ENCODE results near the gene ASS1.
"Not testable (repeated sequence)": the region's sequence is repeated elsewhere in the genome, so short reads cannot be mapped to it uniquely, and the experiment has no call there.

The ASS1 gene

DNA sequence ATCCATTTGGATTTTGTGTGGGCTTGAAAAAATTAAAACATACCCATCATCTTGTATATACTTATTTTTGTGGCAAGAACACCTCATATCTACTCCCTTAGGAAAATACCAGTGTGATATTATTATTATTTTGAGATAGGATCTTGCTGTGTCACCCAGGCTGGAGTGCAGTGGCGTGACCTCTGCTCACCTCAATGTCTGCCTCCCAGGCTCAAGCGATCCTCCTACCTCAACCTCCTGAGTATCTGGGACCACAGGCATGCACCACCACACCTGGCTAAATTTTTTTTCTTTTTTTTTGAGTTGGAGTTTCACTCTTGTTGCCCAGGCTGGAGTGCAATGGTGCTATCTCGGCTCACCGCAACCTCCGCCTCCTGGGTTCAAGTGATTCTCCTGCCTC, 10.1 kb upstream of the ASS1 start:
- not testable (repeated sequence) for H3K79me1 ChIP-seq (replicated peaks; ENCODE audit: low read length, poor library complexity, severe bottlenecking); H2BK5ac ChIP-seq (ENCODE audit: low read depth, low read length, poor library complexity, severe bottlenecking); H2BK120ac ChIP-seq (ENCODE audit: low read depth, low read length); H3K4ac ChIP-seq (ENCODE audit: low read depth in 1 of 2, low read length in 2 of 2); H3K4me3 ChIP-seq (ENCODE audit: insufficient read depth in 1 of 2, low read depth in 1 of 2, low read length in 2 of 2); H2AK5ac ChIP-seq (ENCODE audit: low read length, severe bottlenecking); H2AFZ ChIP-seq (ENCODE audit: low read depth, low read length); H3K23ac ChIP-seq (ENCODE audit: low read length in 2 of 2); H3K9ac ChIP-seq (ENCODE audit: low read length); H3K14ac ChIP-seq (ENCODE audit: low read length in 2 of 2); H3K18ac ChIP-seq (ENCODE audit: low read depth in 1 of 2, low read length in 2 of 2); H2BK12ac ChIP-seq (ENCODE audit: low read length in 2 of 2); H3K36me3 ChIP-seq (ENCODE audit: control insufficient read depth in 1 of 2, insufficient read depth in 2 of 2, low read depth in 1 of 2, low read length in 2 of 2); H3K4me2 ChIP-seq (ENCODE audit: low read length, poor library complexity, severe bottlenecking); H3K27ac ChIP-seq (ENCODE audit: low read length, poor library complexity, severe bottlenecking); H4K91ac ChIP-seq (ENCODE audit: low read length); DNase-seq; H4K8ac ChIP-seq (ENCODE audit: low read length); H2BK15ac ChIP-seq (ENCODE audit: low read depth, poor library complexity, severe bottlenecking); H3K9me3 ChIP-seq (ENCODE audit: control insufficient read depth, low read length)
- Histone ChIP-seq H3K4me1 (ENCODE audit: control insufficient read depth, insufficient read depth, low read depth, low read length) (peaks cover 16% of the 10 kb centered on the region), H3K27me3 (ENCODE audit: control insufficient read depth in 1 of 2, insufficient read depth in 1 of 2, low read length in 2 of 2) (peaks cover 0 to 26% of the 10 kb centered on the region in 2 experiments)
- WGBS = 90% methylated on average over 2 of the region's 5 CpGs

DNA sequence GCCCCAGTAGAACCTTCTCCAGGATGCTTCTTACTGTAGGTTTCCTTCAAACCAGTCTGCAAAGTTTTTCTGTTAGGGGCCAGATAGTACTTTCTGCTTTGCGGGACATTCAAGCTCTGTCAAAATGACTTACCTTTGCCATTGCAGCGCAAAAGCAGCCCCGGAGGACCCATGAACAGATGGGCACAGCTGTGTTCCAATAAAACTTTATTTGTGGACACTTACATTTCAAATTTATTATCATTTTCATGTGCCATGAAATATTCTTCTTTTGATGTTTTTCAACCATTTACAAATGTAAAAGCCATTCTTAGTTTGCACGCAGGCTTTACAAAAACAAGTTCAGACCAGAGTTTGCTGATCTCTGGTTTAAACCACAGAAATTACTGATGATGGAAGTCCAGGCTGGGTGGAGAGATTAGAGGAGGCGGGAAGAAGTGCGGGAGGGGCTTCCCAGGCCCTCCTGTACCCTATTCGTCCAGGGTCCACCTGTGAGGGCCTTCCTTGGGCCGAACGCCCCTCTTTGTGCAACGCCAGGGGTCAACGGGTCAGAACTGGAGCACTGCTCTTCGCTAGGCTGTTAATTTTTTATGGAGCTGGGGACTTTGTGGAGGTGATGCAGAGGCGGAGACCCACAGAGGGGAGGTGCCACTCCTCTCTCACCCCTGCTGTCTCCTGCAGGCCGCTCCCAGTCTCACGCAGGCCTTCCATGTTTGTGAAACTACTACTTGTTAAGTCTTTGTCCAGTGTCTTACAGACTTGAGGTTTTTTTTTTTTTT, 7.6 kb upstream of the ASS1 start:
- Histone ChIP-seq H3K23ac (ENCODE audit: low read length in 2 of 2) (no peak overlapping the region), H3K4ac (ENCODE audit: low read depth in 1 of 2, low read length in 2 of 2) (no peak overlapping the region), H3K18ac (ENCODE audit: low read depth in 1 of 2, low read length in 2 of 2) (no peak overlapping the region), H3K9ac (ENCODE audit: low read length) (no peak overlapping the region), H3K9me3 (ENCODE audit: control insufficient read depth, low read length) (peaks cover 10% of the 10 kb centered on the region), H2AK5ac (ENCODE audit: low read length, severe bottlenecking) (no peak overlapping the region), H3K4me3 (ENCODE audit: insufficient read depth in 1 of 2, low read depth in 1 of 2, low read length in 2 of 2) (no peak overlapping the region), H2AFZ (ENCODE audit: low read depth, low read length) (no peak overlapping the region), H4K8ac (ENCODE audit: low read length) (no peak overlapping the region), H3K27ac (ENCODE audit: low read length, poor library complexity, severe bottlenecking) (no peak overlapping the region), H2BK15ac (ENCODE audit: low read depth, poor library complexity, severe bottlenecking) (no peak overlapping the region), H2BK12ac (ENCODE audit: low read length in 2 of 2) (no peak overlapping the region), H3K14ac (ENCODE audit: low read length in 2 of 2) (no peak overlapping the region), H3K27me3 (ENCODE audit: control insufficient read depth in 1 of 2, insufficient read depth in 1 of 2, low read length in 2 of 2) (peaks cover 0 to 22% of the 10 kb centered on the region in 2 experiments), H4K91ac (ENCODE audit: low read length) (no peak overlapping the region), H3K79me1 (replicated peaks; ENCODE audit: low read length, poor library complexity, severe bottlenecking) (no peaks in the 10 kb centered on the region), H2BK5ac (ENCODE audit: low read depth, low read length, poor library complexity, severe bottlenecking) (no peak overlapping the region), H3K36me3 (ENCODE audit: control insufficient read depth in 1 of 2, insufficient read depth in 2 of 2, low read depth in 1 of 2, low read length in 2 of 2) (peaks cover 0 to 4% of the 10 kb centered on the region in 2 experiments), H2BK120ac (ENCODE audit: low read depth, low read length) (no peak overlapping the region), H3K4me1 (ENCODE audit: control insufficient read depth, insufficient read depth, low read depth, low read length) (peaks cover 16% of the 10 kb centered on the region), H3K4me2 (ENCODE audit: low read length, poor library complexity, severe bottlenecking) (no peak overlapping the region)
- no peak for DNase-seq
- WGBS = 76% methylated on average over 13 of the region's 15 CpGs

DNA sequence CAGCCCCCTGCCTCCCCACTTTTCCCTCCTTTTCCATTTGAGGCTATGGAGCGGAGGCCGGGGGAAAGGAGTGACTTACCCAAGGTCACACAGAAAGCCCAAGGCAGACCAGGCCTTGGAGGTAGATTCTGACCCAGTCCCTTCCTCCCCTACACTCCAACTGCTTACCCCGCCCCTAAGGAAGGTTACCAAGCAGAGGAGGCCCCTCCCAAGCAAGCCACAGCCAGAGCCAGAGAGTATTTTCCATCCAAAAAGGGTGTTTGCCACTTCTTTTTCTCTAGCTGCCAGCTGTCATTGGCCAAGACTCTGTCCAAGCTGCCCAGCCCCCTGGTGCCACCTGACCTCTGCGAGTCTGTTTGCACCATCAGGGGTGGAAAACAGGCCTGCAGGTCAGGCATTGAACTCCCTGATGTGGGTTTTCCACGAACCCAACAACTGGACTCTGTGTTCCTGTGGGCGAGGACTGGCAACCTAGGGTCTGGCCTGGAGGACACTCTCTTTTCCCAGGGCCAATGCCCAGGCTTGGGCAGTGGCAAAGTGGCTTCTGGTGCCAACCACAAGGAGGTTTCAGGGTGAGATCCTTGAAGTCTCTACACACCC, 6.3 kb upstream of the ASS1 start:
- peaks cover 4% of the 10 kb centered on the region for H3K4me1 ChIP-seq (ENCODE audit: control insufficient read depth, insufficient read depth, low read depth, low read length)
- no peak overlapping the region for H3K4me2 ChIP-seq (ENCODE audit: low read length, poor library complexity, severe bottlenecking)
- H2BK120ac ChIP-seq (ENCODE audit: low read depth, low read length) = no peak overlapping the region
- H3K14ac ChIP-seq (ENCODE audit: low read length in 2 of 2) = no peak overlapping the region
- H3K9me3 ChIP-seq (ENCODE audit: control insufficient read depth, low read length) = peaks cover 10% of the 10 kb centered on the region
- no peak overlapping the region for H2AFZ ChIP-seq (ENCODE audit: low read depth, low read length)
- H4K91ac ChIP-seq (ENCODE audit: low read length) = no peak overlapping the region
- H2AK5ac ChIP-seq (ENCODE audit: low read length, severe bottlenecking) = no peak overlapping the region
- WGBS = 91% methylated on average over 6 of the region's 6 CpGs
- no peak overlapping the region for H2BK15ac ChIP-seq (ENCODE audit: low read depth, poor library complexity, severe bottlenecking)
- no peak overlapping the region for H3K18ac ChIP-seq (ENCODE audit: low read depth in 1 of 2, low read length in 2 of 2)
- H3K79me1 ChIP-seq (replicated peaks; ENCODE audit: low read length, poor library complexity, severe bottlenecking) = no peaks in the 10 kb centered on the region
- H3K9ac ChIP-seq (ENCODE audit: low read length) = no peak overlapping the region
- H2BK12ac ChIP-seq (ENCODE audit: low read length in 2 of 2) = no peak overlapping the region
- H3K4me3 ChIP-seq (ENCODE audit: insufficient read depth in 1 of 2, low read depth in 1 of 2, low read length in 2 of 2) = no peak overlapping the region
- peaks cover 0 to 1% of the 10 kb centered on the region in 2 experiments for H3K36me3 ChIP-seq (ENCODE audit: control insufficient read depth in 1 of 2, insufficient read depth in 2 of 2, low read depth in 1 of 2, low read length in 2 of 2)
- DNase-seq = no peak
- H3K27me3 ChIP-seq (ENCODE audit: control insufficient read depth in 1 of 2, insufficient read depth in 1 of 2, low read length in 2 of 2) = peaks cover 0 to 14% of the 10 kb centered on the region in 2 experiments
- H3K27ac ChIP-seq (ENCODE audit: low read length, poor library complexity, severe bottlenecking) = no peak overlapping the region
- no peak overlapping the region for H3K4ac ChIP-seq (ENCODE audit: low read depth in 1 of 2, low read length in 2 of 2)
- H2BK5ac ChIP-seq (ENCODE audit: low read depth, low read length, poor library complexity, severe bottlenecking) = no peak overlapping the region
- H4K8ac ChIP-seq (ENCODE audit: low read length) = no peak overlapping the region
- no peak overlapping the region for H3K23ac ChIP-seq (ENCODE audit: low read length in 2 of 2)

DNA sequence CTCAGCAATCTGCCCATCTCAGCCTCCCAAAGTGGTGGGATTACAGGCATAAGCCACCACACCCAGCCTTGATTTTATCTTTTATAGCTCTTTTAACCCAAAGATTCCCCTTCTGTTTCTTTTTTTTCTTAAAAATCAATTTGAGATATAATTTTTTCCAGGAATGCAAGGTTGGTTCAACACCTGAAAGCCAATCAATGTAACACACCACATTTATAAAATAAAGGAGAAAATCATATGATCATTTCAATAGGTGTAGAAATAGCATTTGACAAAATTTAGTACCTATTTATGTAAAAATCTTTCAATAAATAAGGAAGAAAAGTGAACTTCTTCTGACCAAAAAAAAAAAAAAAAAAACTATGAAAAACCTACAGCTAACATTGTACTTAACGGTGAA, 3.7 kb upstream of the ASS1 start:
- Histone ChIP-seq H2AK5ac (ENCODE audit: low read length, severe bottlenecking) (no peak overlapping the region), H3K9me3 (ENCODE audit: control insufficient read depth, low read length) (peaks cover 10% of the 10 kb centered on the region), H3K27ac (ENCODE audit: low read length, poor library complexity, severe bottlenecking) (no peak overlapping the region), H3K36me3 (ENCODE audit: control insufficient read depth in 1 of 2, insufficient read depth in 2 of 2, low read depth in 1 of 2, low read length in 2 of 2) (no peaks in the 10 kb centered on the region), H2BK120ac (ENCODE audit: low read depth, low read length) (no peak overlapping the region), H4K8ac (ENCODE audit: low read length) (no peak overlapping the region), H3K4me1 (ENCODE audit: control insufficient read depth, insufficient read depth, low read depth, low read length) (peaks cover 8% of the 10 kb centered on the region), H3K14ac (ENCODE audit: low read length in 2 of 2) (no peak overlapping the region), H3K23ac (ENCODE audit: low read length in 2 of 2) (no peak overlapping the region), H2BK5ac (ENCODE audit: low read depth, low read length, poor library complexity, severe bottlenecking) (no peak overlapping the region), H3K27me3 (ENCODE audit: control insufficient read depth in 1 of 2, insufficient read depth in 1 of 2, low read length in 2 of 2) (peaks cover 0 to 6% of the 10 kb centered on the region in 2 experiments), H4K91ac (ENCODE audit: low read length) (no peak overlapping the region), H3K79me1 (replicated peaks; ENCODE audit: low read length, poor library complexity, severe bottlenecking) (no peaks in the 10 kb centered on the region), H3K4me2 (ENCODE audit: low read length, poor library complexity, severe bottlenecking) (no peak overlapping the region), H3K4ac (ENCODE audit: low read depth in 1 of 2, low read length in 2 of 2) (no peak overlapping the region), H2BK15ac (ENCODE audit: low read depth, poor library complexity, severe bottlenecking) (no peak overlapping the region), H3K9ac (ENCODE audit: low read length) (no peak overlapping the region), H2AFZ (ENCODE audit: low read depth, low read length) (no peak overlapping the region), H3K4me3 (ENCODE audit: insufficient read depth in 1 of 2, low read depth in 1 of 2, low read length in 2 of 2) (no peak overlapping the region), H2BK12ac (ENCODE audit: low read length in 2 of 2) (no peak overlapping the region), H3K18ac (ENCODE audit: low read depth in 1 of 2, low read length in 2 of 2) (no peak overlapping the region)
- DNase-seq = no peak
- 100% methylated on average over 1 of the region's 1 CpG for WGBS
